ENCODE data around the gene SLC30A10. TPM values are rescaled to one million over a fixed set of nuclear protein-coding genes. Genes with fewer than 3 reads are reported as not detected.
"Not testable (repeated sequence)": the region's sequence is repeated elsewhere in the genome, so short reads cannot be mapped to it uniquely, and the experiment has no call there.

The SLC30A10 gene
- polyA plus RNA-seq, 1 experiment = not detected

DNA sequence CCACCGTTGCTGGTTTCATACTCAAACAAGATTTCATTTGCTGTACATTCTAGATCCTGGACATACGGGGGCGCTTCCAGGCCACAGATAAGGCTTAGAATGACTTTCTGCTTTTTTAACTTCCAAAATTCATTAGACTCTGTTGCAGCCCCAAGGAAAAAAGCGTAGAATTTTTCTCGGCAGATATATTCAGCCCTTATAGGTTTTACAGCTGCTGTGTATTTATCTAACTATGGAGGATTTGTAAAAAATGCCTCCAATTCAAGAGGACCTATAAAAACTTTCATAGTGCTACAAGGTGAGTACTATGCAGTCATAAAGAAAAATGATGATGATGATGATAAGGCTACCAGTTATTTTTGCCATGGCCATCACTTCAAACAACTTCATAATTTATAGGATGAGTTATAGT lies 51.6 kb downstream of the SLC30A10 start:
- CTCF ChIA-PET = no interaction called here
- DNase-seq (ENCODE audit: low read depth) = no peak
- no peak for TF ChIP-seq CTCF (IDR thresholded peaks at IDR 0.05; ENCODE audit: insufficient read depth, low read depth, low read length)
- Histone ChIP-seq H3K27me3 (ENCODE audit: control insufficient read depth, insufficient read depth, low read length) (no peaks in the 10 kb centered on the region), H3K36me3 (ENCODE audit: control insufficient read depth, insufficient read depth, low read length) (no peaks in the 10 kb centered on the region), H3K4me3 (ENCODE audit: low read depth, low read length) (no peak overlapping the region)
- POLR2A ChIA-PET = no interaction called here

GRCh38 chr1:219875860-219876259 lies 52.5 kb downstream of the SLC30A10 start:
- no peak for TF ChIP-seq CTCF (IDR thresholded peaks at IDR 0.05; ENCODE audit: insufficient read depth, low read depth, low read length)
- ChIA-PET CTCF (no interaction called here), POLR2A (no interaction called here)
- no peaks in the 10 kb centered on the region for H3K27me3 ChIP-seq (ENCODE audit: control insufficient read depth, insufficient read depth, low read length)
- no peak for DNase-seq (ENCODE audit: low read depth)
- no peaks in the 10 kb centered on the region for H3K36me3 ChIP-seq (ENCODE audit: control insufficient read depth, insufficient read depth, low read length)
- H3K4me3 ChIP-seq (ENCODE audit: low read depth, low read length) = no peak overlapping the region

- H3K36me3 ChIP-seq (ENCODE audit: control insufficient read depth, insufficient read depth, low read length); POLR2A ChIA-PET; H3K27me3 ChIP-seq (ENCODE audit: control insufficient read depth, insufficient read depth, low read length); DNase-seq (ENCODE audit: low read depth); H3K4me3 ChIP-seq (ENCODE audit: low read depth, low read length); CTCF ChIA-PET: not testable (repeated sequence)
Measured at GRCh38 chr1:219872538-219872937, 55.8 kb downstream of the SLC30A10 start.

- no peak for DNase-seq (ENCODE audit: low read depth)
- Histone ChIP-seq H3K36me3 (ENCODE audit: control insufficient read depth, insufficient read depth, low read length) (no peaks in the 10 kb centered on the region), H3K27me3 (ENCODE audit: control insufficient read depth, insufficient read depth, low read length) (no peaks in the 10 kb centered on the region), H3K4me3 (ENCODE audit: low read depth, low read length) (no peak overlapping the region)
- CTCF ChIA-PET = no interaction called here
- POLR2A ChIA-PET = no interaction called here
- no peak for TF ChIP-seq CTCF (IDR thresholded peaks at IDR 0.05; ENCODE audit: insufficient read depth, low read depth, low read length)
Measured at GRCh38 chr1:219871427-219872057, 56.8 kb downstream of the SLC30A10 start.

GRCh38 chr1:219868615-219869014 lies 59.7 kb downstream of the SLC30A10 start:
- DNase-seq (ENCODE audit: low read depth); H3K4me3 ChIP-seq (ENCODE audit: low read depth, low read length); CTCF ChIA-PET; H3K36me3 ChIP-seq (ENCODE audit: control insufficient read depth, insufficient read depth, low read length); H3K27me3 ChIP-seq (ENCODE audit: control insufficient read depth, insufficient read depth, low read length); POLR2A ChIA-PET: not testable (repeated sequence)

Small RNAs within 50 kb of the gene (small RNA-seq; reads per million reads assigned to genes)
- not detected for gene RF00012 (ENCODE audit: insufficient read length, low read depth, low replicate concordance)

Other genes starting within 250 kb of the SLC30A10 start
- 88.7 and 142 TPM in 2 replicates for gene EPRS1, start 117.9 kb upstream of the SLC30A10 start, polyA plus RNA-seq (2011; rRNA removed)
- 28.8 and 32.6 TPM in 2 replicates for gene BPNT1, start 161.2 kb upstream of the SLC30A10 start, polyA plus RNA-seq (2011; rRNA removed)
- 10.7 and 22.5 TPM in 2 replicates for gene IARS2, start 165.6 kb upstream of the SLC30A10 start, polyA plus RNA-seq (2011; rRNA removed)